Activated CD4-positive, alpha-beta memory T cell treated with anti-CD3 and anti-CD28 coated beads, Interleukin-2, amount 10 ng/mL, durations not matched to agents 7 days and 5 days (primary cell): ENCODE measurements around the gene CIAO2B. TPM values are rescaled to one million over a fixed set of nuclear protein-coding genes. Genes with fewer than 3 reads are reported as not detected.

Experiments
- CTCF ChIA-PET: fragments of 350-600 bp; sonication (Branson Sonifier 250); formaldehyde crosslinking; loops from one replicate; lab custom pipeline; 2021; ENCODE audit warnings: antibody characterized with exemption, inconsistent platforms; lab: Charles Lee
- POLR2A ChIA-PET: fragments of 350-600 bp; sonication (Branson Sonifier 250); formaldehyde crosslinking; loops from one replicate; lab custom pipeline; 2021; ENCODE audit warnings: antibody characterized with exemption; lab: Charles Lee
- DNase-seq: peaks from one replicate; pipeline ENCODE4 v3.0.0-alpha.2; 2020
- H3K27ac Mint-ChIP-seq: one replicate; pipeline ENCODE4 v1.8.0; 2021; ENCODE audit warnings: mild to moderate bottlenecking, mixed read lengths
- H3K27me3 Mint-ChIP-seq: one replicate; pipeline ENCODE4 v1.8.0; 2021; ENCODE audit warnings: mixed read lengths
- H3K36me3 Mint-ChIP-seq: one replicate; pipeline ENCODE4 v1.8.0; 2021; ENCODE audit warnings: low read depth, mixed read lengths
- H3K4me1 Mint-ChIP-seq: one replicate; pipeline ENCODE4 v1.8.0; 2021; ENCODE audit warnings: mixed read lengths
- H3K4me3 Mint-ChIP-seq: one replicate; pipeline ENCODE4 v1.8.0; 2021; ENCODE audit warnings: mild to moderate bottlenecking, mixed read lengths
- H3K9me3 Mint-ChIP-seq: one replicate; pipeline ENCODE4 v1.8.0; 2021; ENCODE audit warnings: mixed read lengths
- total RNA-seq, 2 experiments: library from RNA; stranded (reverse); gene quantifications; one replicate each; pipeline ENCODE4 v1.2.3, GENCODE V29; 2021

The CIAO2B gene
- total RNA-seq, 2 experiments from 2014 or later: 116 to 121 TPM

- H3K27ac Mint-ChIP-seq: no peak overlapping the region
- H3K36me3 Mint-ChIP-seq: no peaks in the 10 kb centered on the region
- H3K27me3 Mint-ChIP-seq: peaks cover 45% of the 10 kb centered on the region
- peak; percentile 53 for DNase-seq
- peaks cover 23% of the 10 kb centered on the region for H3K4me1 Mint-ChIP-seq
- ChIA-PET CTCF (interaction anchor here (1.0 kb wide), 1 partner anchor 29 kb away, joined by 4 read pairs; no protein-coding TSS in a partner anchor), POLR2A (no interaction called here)
- no peaks in the 10 kb centered on the region for H3K9me3 Mint-ChIP-seq
- H3K4me3 Mint-ChIP-seq: peak overlapping the region; percentile 27
Observed at GRCh38 chr16:66924527-66925321, 9.5 kb downstream of the CIAO2B start.

- ChIA-PET POLR2A (no interaction called here), CTCF (no interaction called here)
- Mint-ChIP-seq H3K4me3 (no peak overlapping the region), H3K4me1 (peaks cover 23% of the 10 kb centered on the region), H3K9me3 (no peaks in the 10 kb centered on the region), H3K36me3 (no peaks in the 10 kb centered on the region), H3K27ac (no peak overlapping the region), H3K27me3 (peaks cover 50% of the 10 kb centered on the region)
- no peak for DNase-seq
Observed at GRCh38 chr16:66923866-66924265, 10.3 kb downstream of the CIAO2B start.

GRCh38 chr16:66923247-66923731 lies 10.9 kb downstream of the CIAO2B start:
- no peak overlapping the region for H3K4me3 Mint-ChIP-seq
- no peak for DNase-seq
- ChIA-PET POLR2A (no interaction called here), CTCF (no interaction called here)
- no peaks in the 10 kb centered on the region for H3K9me3 Mint-ChIP-seq
- no peaks in the 10 kb centered on the region for H3K36me3 Mint-ChIP-seq
- H3K27me3 Mint-ChIP-seq: peaks cover 50% of the 10 kb centered on the region
- peaks cover 21% of the 10 kb centered on the region for H3K4me1 Mint-ChIP-seq
- no peak overlapping the region for H3K27ac Mint-ChIP-seq

- peaks cover 50% of the 10 kb centered on the region for H3K27me3 Mint-ChIP-seq
- H3K4me3 Mint-ChIP-seq: no peak overlapping the region
- H3K27ac Mint-ChIP-seq: no peak overlapping the region
- no peaks in the 10 kb centered on the region for H3K9me3 Mint-ChIP-seq
- H3K36me3 Mint-ChIP-seq: no peaks in the 10 kb centered on the region
- POLR2A ChIA-PET: no interaction called here
- DNase-seq: no peak
- H3K4me1 Mint-ChIP-seq: peaks cover 14% of the 10 kb centered on the region
- CTCF ChIA-PET: interaction anchor here (0.6 to 1.8 kb wide), 3 partner anchors 30 to 196 kb away, joined by 4 read pairs; no protein-coding TSS in a partner anchor
Observed at GRCh38 chr16:66921729-66922450, 12.3 kb downstream of the CIAO2B start.

- no peaks in the 10 kb centered on the region for H3K9me3 Mint-ChIP-seq
- no peak for DNase-seq
- H3K4me1 Mint-ChIP-seq: peaks cover 14% of the 10 kb centered on the region
- no peak overlapping the region for H3K4me3 Mint-ChIP-seq
- H3K27ac Mint-ChIP-seq: no peak overlapping the region
- CTCF ChIA-PET: interaction anchor here (1.3 to 1.8 kb wide), 3 partner anchors 26 to 53 kb away, joined by 3 to 4 read pairs (median 4); no protein-coding TSS in a partner anchor
- peaks cover 53% of the 10 kb centered on the region for H3K27me3 Mint-ChIP-seq
- POLR2A ChIA-PET: no interaction called here
- no peaks in the 10 kb centered on the region for H3K36me3 Mint-ChIP-seq
Observed at GRCh38 chr16:66920924-66921680, 13.1 kb downstream of the CIAO2B start.

- POLR2A ChIA-PET: interaction anchor here (1.1 kb wide), 1 partner anchor 14 kb away, joined by 4 read pairs; the partner anchor contains the start of gene CIAO2B
- Mint-ChIP-seq H3K27me3 (peaks cover 47% of the 10 kb centered on the region), H3K36me3 (no peaks in the 10 kb centered on the region)
Observed at GRCh38 chr16:66920299-66920590, 14.0 kb downstream of the CIAO2B start.

GRCh38 chr16:66919569-66920298 lies 14.5 kb downstream of the CIAO2B start:
- Mint-ChIP-seq H3K4me1 (peaks cover 6% of the 10 kb centered on the region), H3K4me3 (no peak overlapping the region), H3K27ac (no peak overlapping the region), H3K27me3 (peaks cover 49% of the 10 kb centered on the region), H3K36me3 (no peaks in the 10 kb centered on the region), H3K9me3 (no peaks in the 10 kb centered on the region)
- ChIA-PET CTCF (interaction anchor here (1.3 kb wide), 1 partner anchor 25 kb away, joined by 3 read pairs; no protein-coding TSS in a partner anchor), POLR2A (interaction anchor here (0.8 to 1.1 kb wide), 2 partner anchors 13 to 15 kb away, joined by 3 to 4 read pairs; partner anchors contain the start of gene CIAO2B)
- DNase-seq: no peak

More at GRCh38 chr16:66920299-66920590, 14.0 kb downstream of the CIAO2B start:
- Mint-ChIP-seq H3K4me1 (peaks cover 7% of the 10 kb centered on the region), H3K4me3 (no peak overlapping the region), H3K27ac (no peak overlapping the region), H3K9me3 (no peaks in the 10 kb centered on the region)
- CTCF ChIA-PET: interaction anchor here (1.3 to 1.8 kb wide), 2 partner anchors 25 to 53 kb away, joined by 3 to 4 read pairs; no protein-coding TSS in a partner anchor
- no peak for DNase-seq

- Mint-ChIP-seq H3K27me3 (peaks cover 48% of the 10 kb centered on the region), H3K4me3 (no peak within 1 kb of the TSS), H3K27ac (no peak within 1 kb of the TSS), H3K36me3 (no peaks in the 10 kb centered on the region), H3K4me1 (peaks cover 4% of the 10 kb centered on the region), H3K9me3 (no peaks in the 10 kb centered on the region)
- CTCF ChIA-PET: interaction anchor here (0.6 kb wide), 1 partner anchor 134 kb away, joined by 4 read pairs; no protein-coding TSS in a partner anchor
- no peak for DNase-seq
- POLR2A ChIA-PET: interaction anchor here (0.8 to 1.1 kb wide), 4 partner anchors 14 to 23 kb away, joined by 3 to 4 read pairs (median 3); partner anchors contain the start of gene CIAO2B
Observed at GRCh38 chr16:66918803-66919568, 15.2 kb downstream of the CIAO2B start, which contains the start of gene CDH16. Gene CDH16 (minus strand): TSS chr16:66918885. CDS start chr16:66918065, 820 bp downstream.

GRCh38 chr16:66918355-66918754 lies 15.8 kb downstream of the CIAO2B start:
- no peak for DNase-seq
- Mint-ChIP-seq H3K4me1 (no peaks in the 10 kb centered on the region), H3K36me3 (no peaks in the 10 kb centered on the region), H3K4me3 (no peak overlapping the region), H3K27ac (no peak overlapping the region), H3K27me3 (peaks cover 41% of the 10 kb centered on the region), H3K9me3 (no peaks in the 10 kb centered on the region)
- POLR2A ChIA-PET: interaction anchor here (0.8 to 1.0 kb wide), 2 partner anchors 16 to 22 kb away, joined by 3 read pairs; partner anchors contain the start of gene CIAO2B
- CTCF ChIA-PET: interaction anchor here (0.6 kb wide), 1 partner anchor 135 kb away, joined by 4 read pairs; no protein-coding TSS in a partner anchor

GRCh38 chr16:66917741-66918140 lies 16.5 kb downstream of the CIAO2B start:
- ChIA-PET CTCF (interaction anchor here (1.0 kb wide), 1 partner anchor 9 kb away, joined by 3 read pairs; no protein-coding TSS in a partner anchor), POLR2A (no interaction called here)
- DNase-seq: no peak
- H3K4me1 Mint-ChIP-seq: no peaks in the 10 kb centered on the region
- H3K27ac Mint-ChIP-seq: no peak overlapping the region
- no peaks in the 10 kb centered on the region for H3K36me3 Mint-ChIP-seq
- H3K9me3 Mint-ChIP-seq: no peaks in the 10 kb centered on the region
- peaks cover 36% of the 10 kb centered on the region for H3K27me3 Mint-ChIP-seq
- no peak overlapping the region for H3K4me3 Mint-ChIP-seq

GRCh38 chr16:66916518-66916917 lies 17.7 kb downstream of the CIAO2B start:
- H3K4me3 Mint-ChIP-seq: no peak overlapping the region
- peaks cover 34% of the 10 kb centered on the region for H3K27me3 Mint-ChIP-seq
- no peak overlapping the region for H3K27ac Mint-ChIP-seq
- ChIA-PET POLR2A (no interaction called here), CTCF (interaction anchor here (0.8 kb wide), 1 partner anchor 364 kb away, joined by 3 read pairs; no protein-coding TSS in a partner anchor)
- no peaks in the 10 kb centered on the region for H3K4me1 Mint-ChIP-seq
- no peaks in the 10 kb centered on the region for H3K36me3 Mint-ChIP-seq
- DNase-seq: no peak
- H3K9me3 Mint-ChIP-seq: no peaks in the 10 kb centered on the region
